GM21367 (cell line): ENCODE measurements around the gene OAS2.

Experiments
- ATAC-seq: cut with Tn5 transposase; IDR thresholded peaks from one replicate; pipeline ENCODE4 v1.9.1; 2021; ENCODE audit not compliant: unreplicated experiment

The OAS2 gene

GRCh38 chr12:113056631-113057488 lies 78.5 kb downstream of the OAS2 start, which contains the start of gene DTX1:
Gene DTX1, plus strand, starts transcription at chr12:113056730. Its CDS starts 1,463 bp downstream, at chr12:113058193.
- no peak for ATAC-seq

DNA sequence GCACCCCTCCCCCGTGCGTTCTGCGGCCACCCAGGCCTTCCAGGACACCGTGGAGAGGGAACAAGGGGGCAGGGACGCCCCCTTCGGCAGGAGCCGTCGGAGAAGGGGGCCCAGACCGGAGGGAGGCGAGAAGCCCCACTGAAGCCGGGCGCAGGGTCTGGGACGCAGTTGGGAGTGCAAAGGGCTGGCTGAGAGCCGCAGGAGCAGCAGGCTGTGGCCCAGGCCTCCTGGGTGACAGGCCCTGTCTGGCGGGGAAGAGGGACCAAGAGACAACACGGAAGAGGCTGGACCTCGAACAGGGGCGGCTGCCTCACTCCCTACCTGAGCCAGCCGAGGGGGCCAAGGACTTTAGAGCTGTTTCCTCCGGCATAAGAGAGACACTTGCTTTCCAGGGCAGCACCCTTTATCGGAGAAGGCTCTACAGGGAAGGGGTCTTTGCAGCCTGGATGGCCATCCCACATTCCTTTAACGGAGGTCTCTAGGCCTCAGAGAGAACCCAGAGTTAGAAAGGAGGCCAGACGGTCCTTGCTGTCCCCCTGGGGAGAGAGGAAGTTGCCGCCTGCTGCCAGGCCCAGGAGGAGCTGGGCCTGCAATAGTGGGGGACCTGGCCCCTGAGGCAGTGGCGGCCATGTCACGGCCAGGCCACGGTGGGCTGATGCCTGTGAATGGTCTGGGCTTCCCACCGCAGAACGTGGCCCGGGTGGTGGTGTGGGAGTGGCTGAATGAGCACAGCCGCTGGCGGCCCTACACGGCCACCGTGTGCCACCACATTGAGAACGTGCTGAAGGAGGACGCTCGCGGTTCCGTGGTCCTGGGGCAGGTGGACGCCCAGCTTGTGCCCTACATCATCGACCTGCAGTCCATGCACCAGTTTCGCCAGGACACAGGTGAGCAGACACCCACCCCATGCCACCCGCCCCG lies 79.5 kb downstream of the OAS2 start:
- ATAC-seq: no peak

DNA sequence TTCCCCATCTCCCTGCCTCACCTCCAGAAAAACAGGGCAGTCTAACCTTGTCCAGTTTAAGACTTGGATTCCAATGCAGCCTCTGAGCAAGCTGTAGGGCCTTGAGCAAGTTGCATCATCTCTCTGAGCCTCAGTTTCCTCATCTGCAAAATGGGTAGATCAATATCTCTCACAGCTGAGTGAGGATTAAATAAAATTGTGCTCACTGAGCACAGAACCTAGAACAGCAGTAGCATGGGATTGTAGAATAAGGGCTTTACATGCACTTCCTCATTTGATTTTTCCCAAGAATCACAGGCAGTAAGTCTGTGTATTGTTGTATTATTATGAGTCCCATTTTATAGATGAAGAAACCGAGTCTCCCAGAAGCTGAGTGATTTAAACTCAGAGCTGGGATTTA lies 80.2 kb downstream of the OAS2 start:
- no peak for ATAC-seq

DNA sequence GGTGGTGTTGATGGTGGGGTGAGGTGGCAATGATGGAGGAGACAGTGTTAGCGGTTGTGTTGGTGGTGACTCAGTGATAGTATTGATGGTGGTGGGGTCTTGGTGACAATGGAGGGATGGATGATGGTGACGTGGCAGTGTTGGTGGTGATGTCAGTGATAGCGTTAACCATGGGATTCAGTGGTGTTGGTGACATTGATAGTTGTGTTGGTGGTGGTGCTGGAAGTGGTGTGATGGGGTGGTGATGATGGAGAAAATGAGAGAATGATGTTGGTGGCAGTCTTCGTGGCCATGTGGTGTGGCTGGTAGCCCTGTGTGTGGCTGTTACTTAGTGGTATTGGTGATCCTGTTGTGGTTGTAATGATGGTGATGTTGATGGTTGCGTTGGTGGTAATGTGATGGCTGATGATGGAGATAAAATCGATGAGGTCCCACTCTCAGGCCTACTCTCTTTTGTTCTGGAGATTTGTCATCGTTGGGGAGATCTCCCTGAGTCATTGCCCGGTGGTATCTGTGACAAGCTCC lies 80.8 kb downstream of the OAS2 start:
- ATAC-seq: no peak

- ATAC-seq: no peak
These were observed 82.1 kb downstream of the OAS2 start for GRCh38 chr12:113060336-113060960.

DNA sequence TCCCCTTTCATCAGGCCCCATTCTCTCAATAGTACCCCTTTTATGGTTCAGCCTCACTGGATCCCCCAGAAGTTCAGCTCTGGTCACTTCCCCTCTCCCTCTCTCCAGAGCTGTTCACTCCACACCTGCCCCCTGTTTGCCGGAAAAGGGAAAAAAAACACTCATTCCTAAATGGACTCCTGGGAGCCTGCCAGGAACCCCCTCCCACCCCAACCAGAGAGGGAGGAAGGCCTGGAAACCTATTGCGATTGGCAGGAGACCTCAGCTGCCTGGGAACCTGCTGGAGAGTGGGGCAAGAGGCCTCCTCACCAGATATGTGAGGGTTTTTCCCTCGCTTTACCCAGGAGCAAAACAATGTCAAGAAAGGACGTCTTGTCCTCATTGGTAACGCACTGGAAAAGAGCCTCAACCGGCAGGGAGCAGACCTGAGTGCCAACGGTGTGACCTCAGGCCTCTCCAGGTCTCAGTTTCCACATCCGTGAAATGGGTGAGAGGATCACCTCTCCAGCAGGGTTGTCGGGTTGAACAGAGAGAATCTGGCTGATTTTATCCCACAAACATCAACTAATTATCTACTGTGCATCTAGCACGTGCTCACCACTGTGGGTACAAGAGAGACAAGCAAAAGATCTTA lies 82.9 kb downstream of the OAS2 start:
- no peak for ATAC-seq
